Activated CD4-positive, alpha-beta T cell treated with anti-CD3 and anti-CD28 coated beads, Interleukin-2, Interleukin-6, amounts not matched to agents 100 ng/mL and 50 ng/mL, durations not matched to agents 16 hours and 8 hours (primary cell): Measurements from ENCODE around the gene ZNFX1.
A peak's percentile ranks its signal among the peaks of the same experiment; 100 is the strongest.

Experiments
- DNase-seq: peaks from one replicate; pipeline ENCODE4 v3.0.0-alpha.2; 2020

ZNFX1 gene

DNA sequence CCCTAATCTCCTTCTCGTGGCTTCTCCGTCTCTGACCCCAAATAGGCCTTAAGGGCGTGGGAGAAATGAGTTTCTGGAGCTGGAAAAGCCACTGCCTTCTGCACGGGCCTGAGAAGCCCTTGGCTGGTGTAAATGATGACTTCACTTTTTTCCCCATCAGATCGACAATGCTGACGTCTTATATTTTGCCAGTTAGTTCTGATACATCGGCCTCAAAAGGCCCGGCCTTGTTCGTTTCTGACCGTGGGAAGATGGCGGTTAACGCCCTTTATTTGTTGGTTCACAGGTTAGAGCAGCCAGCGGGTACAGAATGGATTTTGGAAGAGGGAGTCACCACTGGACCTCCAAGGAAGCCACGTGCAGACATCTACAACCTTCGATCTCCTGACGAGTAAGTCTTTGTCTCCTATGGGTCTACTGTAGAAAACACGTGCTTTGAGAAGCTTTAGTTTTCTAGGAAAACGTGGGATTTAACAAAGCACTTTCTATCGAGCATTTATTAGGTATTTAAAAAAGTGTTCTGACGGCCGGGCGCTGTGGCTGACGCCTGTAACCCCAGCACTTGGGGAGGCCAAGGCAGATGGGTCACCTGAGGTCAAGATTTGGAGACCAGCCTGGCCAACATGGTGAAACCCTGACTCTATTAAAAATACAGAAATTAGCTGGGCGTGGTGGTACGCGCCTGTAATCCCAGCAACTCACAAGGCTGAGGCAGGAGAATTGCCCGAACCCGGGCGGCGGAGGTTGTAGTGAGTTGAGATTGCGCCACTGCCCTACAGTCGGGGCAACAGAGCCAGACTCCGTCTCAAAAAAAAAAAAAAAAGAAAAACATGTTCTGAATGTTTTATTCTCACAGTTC lies 1.2 kb upstream of the ZNFX1 start:
- peak; percentile 64 for DNase-seq

DNA sequence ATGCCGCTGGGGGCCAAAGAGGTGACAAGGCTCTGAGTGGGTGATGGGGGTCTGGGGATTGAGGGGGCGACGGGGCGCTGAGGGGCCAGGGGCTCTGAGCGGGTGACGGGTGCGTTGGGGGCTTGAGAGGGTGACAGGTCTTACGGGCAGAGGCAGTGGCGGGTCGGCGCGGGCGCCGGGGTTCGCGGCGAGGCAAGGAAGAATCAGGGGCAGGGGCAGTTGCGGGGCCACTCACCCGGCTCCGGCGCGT lies 146 bp downstream of the ZNFX1 start:
- DNase-seq = no peak

DNA sequence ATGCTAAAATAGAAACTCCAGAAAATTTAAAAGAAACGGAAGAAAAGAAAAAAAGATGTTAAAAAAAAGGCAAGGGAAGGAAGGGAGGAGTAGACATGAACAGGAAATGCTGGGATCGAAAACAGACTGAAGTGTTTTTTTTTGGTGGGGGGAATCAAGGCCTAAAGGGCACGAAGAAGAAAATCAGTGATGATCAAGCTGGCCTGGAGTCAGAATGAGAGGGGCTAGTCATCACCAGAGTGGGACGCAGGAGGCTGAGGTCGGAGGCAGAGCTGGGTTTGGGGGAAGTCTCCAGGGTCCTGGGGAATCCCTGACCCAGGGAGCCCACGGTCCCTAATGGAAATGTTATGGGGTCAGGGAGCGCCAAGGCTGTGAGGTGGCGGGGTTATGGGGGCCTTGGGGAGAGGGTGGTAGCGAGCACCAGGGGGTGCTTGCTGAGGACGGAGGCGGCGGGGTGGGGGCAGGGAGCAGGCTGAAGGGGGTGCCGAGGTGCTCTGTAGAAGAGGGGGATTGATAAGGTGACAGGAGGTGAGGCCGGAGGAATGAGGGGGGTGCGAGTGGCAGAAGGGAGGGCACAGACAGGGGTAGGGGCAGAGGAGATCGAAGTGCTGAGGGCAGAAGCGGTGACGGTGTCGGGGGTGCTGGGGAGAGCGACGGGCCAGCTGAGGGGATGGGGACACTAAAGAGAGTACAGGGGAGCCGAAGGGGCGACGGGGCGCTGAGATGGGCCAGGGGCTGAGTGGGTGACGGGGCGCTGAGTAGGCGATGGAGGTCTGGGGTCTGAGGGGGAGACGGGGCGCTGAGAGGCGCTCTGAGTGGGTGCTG lies 684 bp downstream of the ZNFX1 start:
- peak; percentile 75 for DNase-seq

DNA sequence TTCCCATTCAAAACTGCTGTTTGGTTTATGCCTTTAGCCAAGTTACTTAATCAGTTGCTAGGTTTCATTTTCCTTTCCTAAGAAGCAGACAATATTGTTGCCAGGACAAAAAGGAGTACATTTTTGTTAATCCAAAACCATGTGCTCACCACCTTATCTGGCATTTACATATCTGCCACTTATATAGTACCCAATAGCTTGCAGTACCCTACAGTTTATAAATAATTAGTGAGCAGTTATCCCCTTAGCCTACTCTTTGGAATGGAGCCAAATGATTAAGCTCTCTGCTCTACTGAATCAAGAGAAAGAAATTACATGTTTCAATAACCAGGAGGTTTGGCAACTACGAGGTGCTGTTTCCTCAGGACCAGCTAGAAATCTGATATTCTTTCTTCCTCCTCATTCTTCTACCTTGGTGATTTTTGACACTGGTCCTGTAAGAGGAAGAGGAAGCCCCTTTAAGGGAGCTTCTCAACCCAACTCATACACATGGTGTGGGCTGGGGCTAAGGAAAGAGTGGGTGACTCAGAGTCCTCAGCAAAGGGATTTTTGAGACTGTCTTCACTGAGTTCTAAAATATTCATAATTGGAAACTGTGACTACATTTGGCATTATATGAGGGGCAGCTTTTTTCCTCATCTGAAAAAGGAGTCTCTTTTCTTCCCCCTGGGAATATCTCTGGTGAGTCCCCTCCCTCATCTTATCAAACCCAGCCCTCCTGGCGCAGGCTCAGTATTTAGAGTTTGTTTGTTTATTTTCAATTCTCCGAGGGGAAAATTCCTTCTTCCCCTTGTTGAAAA lies 1.5 kb downstream of the ZNFX1 start:
- peak; percentile 74 for DNase-seq

DNA sequence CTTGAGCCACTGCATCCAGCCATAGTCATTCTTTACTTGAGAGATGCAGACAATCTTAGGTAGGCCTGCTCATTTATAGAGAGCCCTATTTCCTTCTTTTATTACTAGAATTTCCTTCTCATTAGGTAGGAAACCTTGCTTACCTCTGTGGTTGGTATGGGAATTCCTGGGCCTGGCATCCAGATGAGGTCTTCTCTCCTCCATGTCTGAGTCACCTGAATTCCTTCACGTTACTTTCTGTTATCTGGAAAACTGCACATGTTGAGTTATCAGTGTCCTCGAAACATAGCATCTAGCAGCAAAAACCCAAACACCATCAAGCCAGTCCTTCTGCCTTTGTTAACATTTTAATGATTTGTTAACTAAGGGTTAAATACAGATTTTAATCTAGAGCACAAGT lies 2.2 kb downstream of the ZNFX1 start:
- DNase-seq = no peak

DNA sequence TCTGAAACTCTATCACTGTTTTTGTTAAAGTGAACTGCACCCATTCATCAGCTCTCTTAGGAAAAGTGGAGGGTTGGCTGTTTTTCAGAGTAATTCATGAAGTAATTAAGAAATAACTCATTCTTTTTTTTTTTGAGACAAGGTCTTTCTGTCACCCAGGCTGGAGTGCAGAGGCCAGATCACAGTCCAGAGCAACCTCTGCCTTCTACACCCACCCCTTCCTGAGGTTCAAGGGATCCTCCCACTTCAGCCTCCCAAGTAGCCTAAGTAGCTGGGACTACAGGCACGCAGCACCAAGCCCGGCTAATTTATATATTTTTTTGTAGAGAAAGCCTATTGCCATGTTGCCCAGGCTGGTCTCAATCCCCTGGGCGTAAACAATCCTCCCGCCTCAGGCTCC lies 2.6 kb downstream of the ZNFX1 start:
- no peak for DNase-seq

DNA sequence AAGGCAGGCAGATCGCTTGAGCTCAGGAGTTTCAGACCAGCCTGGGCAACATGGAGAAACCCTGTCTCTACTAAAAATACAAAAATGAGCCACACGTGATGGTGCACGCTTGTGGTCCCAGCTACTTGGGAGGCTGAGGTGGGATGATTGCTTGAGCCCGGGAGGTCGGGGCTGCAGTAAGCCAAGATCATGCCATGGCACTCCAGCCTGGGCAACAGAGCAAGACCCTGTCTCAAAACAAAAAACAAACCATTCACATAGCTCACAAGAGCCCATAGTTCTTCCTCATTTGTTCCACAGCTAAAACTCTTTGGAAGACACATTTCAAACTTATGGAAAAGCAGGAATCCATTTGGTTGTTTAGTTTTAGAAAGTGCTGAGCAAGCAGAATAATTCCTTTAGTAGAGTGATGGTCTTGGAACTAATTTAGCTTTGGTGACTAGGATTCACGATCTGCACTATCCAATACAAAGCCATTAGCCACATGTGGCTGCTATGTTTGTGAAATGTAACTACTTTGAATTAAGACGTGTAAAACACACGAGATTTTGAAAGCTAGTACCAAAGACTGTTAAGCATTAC lies 4.1 kb downstream of the ZNFX1 start:
- DNase-seq = no peak

DNA sequence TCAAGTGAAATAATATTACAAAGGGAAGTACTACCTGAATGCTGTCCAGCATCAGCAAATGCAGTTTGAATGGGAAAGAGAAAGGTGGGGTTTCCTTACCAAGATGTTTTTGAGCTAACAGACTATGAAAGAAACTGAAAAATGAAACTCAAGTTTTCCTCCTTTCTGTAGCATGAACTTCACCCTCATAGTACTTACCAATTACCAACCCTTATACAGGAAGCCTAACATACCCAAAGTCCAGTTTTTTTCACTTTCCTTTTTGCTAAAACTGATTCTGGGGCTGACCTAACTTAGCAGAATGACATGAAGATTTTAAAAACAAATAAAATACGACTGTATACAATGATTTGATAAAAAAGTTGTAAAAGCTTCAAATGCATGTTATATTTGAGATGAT lies 5.2 kb downstream of the ZNFX1 start:
- DNase-seq = no peak

DNA sequence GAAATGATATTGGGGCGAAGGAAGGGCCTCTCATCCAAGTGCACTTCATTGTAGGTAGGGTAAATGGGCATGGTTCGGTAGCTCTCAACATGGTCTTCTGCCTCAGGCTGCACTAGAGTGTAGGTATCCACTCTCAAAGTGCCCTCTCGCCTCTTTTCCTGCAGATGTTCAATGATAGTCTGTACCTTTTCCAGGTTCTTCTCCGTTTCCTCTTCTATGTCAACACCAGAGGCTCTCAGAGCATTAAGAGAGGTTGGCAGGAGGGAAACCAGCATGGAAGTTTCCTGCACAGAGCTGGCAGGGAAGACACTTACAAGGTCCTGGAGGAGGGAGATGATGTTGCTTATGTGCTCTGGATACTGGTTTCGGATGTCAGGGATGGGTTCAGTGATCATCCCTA lies 7.1 kb downstream of the ZNFX1 start:
- DNase-seq = no peak

DNA sequence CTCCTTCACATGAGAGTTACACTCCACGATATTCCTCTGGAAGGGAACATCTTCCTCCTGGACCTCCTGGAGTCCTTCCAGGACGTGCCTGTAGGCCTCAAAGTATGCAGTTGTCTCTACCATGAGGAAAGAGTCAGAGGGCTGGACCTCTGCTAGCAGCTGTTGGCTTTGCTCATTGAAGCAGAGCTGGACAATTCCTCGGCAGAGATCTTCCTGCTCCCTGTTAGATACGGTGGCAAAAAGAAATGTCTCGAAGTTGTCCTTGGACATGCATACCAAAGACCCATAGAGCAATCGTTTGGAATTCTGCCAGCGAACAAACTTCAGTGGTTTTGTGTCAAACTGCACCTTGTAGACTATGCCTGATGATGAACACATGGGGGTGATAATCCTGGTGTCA lies 7.7 kb downstream of the ZNFX1 start:
- no peak for DNase-seq

DNA sequence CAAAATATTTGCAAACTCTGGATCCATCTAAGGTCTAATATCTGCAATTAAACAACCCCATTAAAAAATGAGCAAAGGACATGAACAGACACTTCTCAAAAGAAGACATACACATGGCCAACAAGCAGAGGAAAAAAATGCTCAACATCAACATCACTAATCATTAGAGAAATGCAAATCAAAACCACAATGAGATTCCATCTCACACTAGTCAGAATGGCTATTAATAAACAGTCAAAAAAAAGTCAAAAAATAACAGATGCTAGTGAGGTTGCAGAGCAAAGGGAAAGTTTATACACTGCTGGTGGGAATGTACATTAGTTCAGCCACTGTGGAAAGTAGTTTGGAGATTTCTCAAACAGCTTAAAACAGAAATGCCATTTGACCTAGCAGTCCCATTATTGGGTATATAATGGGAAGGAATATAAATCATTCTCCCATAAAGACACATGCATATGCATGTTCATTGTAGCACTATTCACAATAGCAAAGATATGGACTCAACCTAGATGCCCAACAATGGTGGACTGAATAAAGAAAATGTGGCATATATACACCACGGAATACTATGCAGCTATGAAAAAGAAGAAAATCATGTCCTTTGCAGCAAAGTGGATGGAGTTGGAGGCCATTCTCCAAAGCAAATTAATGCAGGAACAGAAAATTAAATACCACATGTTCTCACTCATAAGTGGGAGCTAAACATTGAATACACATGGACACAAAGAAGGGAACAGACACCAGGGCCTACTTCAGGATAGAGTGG lies 9.1 kb downstream of the ZNFX1 start:
- no peak for DNase-seq

DNA sequence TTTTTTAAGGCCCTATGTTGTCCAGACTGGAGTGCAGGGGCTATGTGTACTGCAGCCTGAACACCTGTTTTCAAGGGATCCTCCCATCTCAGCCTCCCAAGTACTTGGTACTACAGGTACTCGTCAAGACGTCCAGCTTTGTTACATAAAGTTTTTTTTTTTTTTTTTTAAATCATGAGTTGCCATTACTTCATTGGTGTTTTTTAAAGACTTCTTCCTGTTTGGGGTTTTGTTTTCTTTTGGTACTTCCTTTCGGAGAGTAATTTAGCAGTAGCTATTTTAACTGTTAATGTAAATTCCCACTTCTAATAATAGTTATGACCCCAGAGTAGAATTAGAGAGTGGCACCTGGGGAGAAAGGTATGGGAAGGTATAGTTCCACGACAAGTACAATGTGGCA lies 10.5 kb downstream of the ZNFX1 start:
- no peak for DNase-seq

DNA sequence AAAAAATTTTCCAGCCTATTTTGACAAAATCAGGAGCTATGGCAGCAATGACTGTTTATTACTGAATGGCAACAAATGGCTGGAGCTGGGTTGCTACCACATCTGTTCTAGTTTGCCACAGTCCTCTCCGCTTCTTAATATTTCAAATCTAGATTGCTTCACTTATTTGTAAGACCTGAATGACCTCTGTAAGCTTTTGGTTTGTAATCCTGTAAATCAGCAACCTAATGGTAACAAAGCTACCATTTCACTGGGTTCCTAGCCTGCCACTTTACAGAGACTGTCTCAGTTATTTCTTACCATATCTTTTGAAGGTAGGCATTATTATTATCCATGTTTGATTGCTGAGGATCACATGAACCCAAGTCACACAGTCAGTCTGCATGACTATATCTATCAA lies 15.4 kb downstream of the ZNFX1 start:
- DNase-seq = no peak

DNA sequence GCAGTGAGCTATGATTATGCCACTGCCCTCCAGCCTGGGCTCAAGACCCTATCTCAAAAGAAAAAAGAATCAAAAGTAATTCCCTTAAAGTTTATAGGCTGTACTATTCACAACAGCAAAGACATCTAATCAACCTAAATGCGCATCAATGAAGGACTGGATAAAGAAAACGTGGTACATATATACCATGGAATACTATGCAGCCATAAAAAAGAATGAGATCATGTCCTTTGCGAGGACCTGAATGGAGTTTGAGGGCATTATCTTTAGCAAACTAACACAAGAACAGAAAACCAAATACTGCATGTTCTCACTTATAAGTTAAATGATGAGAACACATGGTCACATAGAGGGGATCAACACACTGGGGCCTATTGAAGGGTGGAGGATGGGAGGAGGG lies 16.7 kb downstream of the ZNFX1 start:
- DNase-seq = no peak

DNA sequence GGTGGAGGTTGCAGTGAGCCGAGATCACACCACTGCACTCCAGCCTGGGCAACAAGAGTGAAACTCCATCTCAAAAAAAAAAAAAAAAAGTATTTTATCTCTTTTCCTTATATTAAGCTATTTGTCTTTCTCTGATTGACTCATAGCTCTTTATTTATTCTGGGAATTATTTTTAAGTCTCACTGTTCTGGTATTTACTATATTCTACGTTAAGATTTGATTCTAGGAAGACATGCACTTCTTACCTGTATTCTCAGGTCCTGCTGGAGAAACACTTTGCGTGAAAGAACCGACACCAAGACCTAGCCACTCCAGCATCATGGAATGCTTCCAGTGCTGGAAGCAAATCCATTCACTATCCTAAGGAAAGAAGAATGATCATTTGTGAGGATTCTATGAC lies 17.6 kb downstream of the ZNFX1 start:
- DNase-seq = no peak

DNA sequence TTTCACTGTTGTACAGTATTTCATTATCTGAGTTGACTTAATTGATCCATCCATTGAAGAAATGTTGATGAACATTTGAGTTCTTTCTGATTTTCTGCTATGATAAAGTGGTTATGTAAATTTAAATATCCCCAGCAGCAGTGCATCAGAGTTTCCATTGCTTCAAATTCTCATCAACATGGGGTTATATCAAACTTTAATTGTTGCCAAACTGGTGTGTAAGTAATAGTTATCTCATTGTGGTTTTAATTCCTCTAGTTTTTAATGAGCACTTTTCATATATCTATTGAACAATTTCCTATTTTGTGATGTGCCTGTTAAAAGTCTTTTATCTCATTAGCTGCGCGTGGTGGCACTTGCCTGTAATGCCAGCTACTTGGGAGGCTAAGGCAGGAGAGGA lies 18.1 kb downstream of the ZNFX1 start:
- no peak for DNase-seq

DNA sequence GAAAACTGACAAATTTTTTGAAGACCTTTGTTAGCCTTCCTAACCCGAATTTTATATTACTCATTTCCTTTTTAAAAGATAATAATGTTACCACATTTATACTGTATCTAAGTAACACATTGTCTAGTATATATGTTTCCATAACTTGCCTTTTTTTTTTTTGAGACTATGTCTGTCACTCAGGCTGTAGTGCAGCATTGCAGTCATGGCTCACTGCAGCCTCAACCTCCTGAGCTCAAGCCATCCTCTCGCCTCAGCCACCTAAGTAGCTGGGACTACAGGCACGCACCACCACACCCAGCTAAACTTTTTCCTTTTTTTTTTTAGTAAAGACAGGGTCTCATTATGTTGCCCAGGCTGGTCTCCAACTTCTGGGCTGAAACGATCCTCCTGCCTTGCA lies 18.6 kb downstream of the ZNFX1 start:
- no peak for DNase-seq

DNA sequence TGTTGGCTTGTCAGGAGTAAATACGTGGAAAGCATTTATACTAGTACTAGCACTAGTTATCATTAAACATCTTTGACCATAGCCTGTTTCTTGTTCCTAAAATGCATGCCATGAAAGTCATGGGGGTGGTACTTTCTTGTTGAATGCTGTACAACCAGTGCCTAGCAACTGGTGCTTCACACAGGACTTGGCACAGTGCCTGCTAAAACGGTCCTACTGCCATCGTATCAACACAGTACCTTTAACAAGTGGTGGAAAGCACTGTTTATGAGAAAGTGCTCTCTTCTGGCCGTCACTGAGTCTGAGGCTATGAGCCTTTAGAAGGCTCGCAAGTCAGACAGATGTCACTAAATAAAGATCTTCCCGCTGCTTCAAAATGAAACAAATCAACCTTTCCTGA lies 21.6 kb downstream of the ZNFX1 start:
- no peak for DNase-seq

DNA sequence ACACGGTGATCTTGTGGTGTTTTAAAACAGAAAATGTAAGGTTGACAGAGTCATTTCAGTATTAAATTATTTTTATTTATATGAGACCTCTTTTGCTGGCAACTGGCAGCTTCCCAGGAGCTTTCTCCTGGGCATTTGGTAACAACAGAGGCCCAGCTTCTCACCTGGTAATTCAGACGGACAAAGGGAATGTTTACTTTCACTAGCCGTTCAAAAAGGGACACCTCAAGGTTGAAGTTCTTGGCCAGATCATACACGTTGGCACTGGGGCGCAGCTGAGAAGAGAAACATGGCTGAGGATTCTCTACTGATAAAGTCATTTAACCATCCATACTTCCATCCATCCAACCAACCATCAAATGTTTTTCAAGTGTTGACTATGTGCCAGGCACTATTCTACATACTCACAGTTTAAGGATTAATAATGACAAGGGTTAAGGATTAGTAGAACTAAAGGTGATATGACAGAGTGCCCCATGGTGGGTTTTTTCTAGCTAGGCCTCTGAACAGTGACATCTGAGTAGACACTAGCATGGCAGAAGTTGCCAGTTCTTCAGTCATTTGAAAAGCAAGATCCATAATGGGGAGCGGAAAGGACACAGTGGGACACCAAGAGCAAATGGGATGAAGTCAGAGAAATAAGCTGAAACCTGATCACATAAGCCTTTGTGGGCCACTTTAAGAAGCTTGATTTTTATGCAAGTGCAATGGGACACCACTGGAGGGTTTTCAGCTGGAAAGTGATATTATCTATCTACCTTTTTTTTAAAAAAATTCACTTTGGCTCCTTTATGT lies 25.1 kb downstream of the ZNFX1 start:
- no peak for DNase-seq

DNA sequence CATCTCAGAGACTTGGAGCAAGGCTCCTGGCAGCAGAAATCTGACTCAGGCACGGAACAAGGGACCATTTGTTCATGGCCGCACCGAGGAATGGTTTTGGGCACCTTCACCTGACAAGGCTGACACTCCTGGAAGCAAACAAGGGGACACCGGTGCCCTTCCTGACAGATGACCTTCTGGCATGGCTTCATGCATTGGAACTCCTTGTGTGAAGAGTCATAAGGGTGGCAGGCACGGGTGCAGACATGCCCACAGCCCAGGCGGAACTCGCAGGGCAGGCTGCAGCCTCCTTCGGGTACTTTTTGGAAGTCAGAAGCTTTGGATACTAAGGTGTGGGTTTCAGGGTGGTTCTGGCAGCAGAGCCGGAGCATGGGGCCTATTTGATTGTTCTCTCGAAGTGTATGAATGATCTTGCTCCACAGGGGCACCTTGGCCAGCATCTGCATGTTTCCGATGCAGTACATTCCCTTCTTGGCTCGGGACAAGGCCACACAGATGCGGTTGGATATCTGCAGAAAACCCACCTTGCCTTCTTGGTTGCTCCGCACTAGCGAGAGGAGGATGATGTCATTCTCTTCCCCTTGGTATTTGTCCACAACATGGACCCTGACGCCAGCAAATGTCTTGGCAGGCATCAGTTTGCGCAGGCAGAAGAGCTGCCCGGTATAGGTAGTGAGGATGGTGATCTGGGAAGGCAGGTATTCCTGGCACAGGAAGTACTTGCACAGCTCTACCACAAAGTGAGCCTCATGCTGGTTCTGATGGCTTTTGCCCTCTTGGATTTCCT lies 28.8 kb downstream of the ZNFX1 start:
- no peak for DNase-seq

DNA sequence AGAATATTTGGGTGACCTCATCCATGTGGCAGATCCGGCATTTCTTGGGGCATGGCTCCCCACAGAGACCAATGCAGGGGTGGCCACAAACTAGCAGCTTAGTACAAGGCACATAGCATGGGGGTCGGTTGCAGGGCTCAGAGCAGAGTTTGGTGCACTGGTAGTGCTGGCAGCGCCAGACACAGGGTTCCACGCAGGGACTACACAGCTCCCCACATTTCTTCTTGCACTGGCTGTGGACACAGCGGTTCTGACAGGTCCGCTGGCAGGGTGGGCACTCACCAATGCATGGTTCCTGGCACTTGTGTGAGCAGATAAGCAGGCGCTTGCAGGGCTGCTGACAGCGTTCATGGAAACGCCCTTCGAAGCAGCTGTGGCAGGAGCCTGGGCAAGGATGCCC lies 29.6 kb downstream of the ZNFX1 start:
- no peak for DNase-seq
